Tibial nerve (tissue), 4 donors: ENCODE data around the gene PCED1B.

ENCODE experiments used
- CTCF ChIP-seq, 5 experiments: fragments of 200-600 bp in 3 of 5; fragments of 450-650 bp in 2 of 5; sonication (generic) in 3 of 5; IDR thresholded peaks; one replicate each; pipeline ENCODE4 v1.5.1; 2016 to 2019; ENCODE audit warnings: antibody characterized with exemption in 5 of 5, mild to moderate bottlenecking in 3 of 5, moderate library complexity in 2 of 5
- EP300 ChIP-seq, 2 donors: sonication (generic); formaldehyde crosslinking; IDR thresholded peaks; one replicate each; pipeline ENCODE4 v1.6.1; 2017; ENCODE audit warnings: antibody characterized with exemption in 2 of 2, mild to moderate bottlenecking in 1 of 2
- POLR2A ChIP-seq, 2 donors: fragments of 450-650 bp; IDR thresholded peaks; one replicate each; pipeline ENCODE4 v1.6.1; 2017; ENCODE audit warnings: antibody characterized with exemption in 2 of 2, mild to moderate bottlenecking in 2 of 2, moderate library complexity in 2 of 2

GRCh38 chr12:47158792-47159191 is 79.4 kb downstream of the PCED1B start:
- TF ChIP-seq EP300 (IDR thresholded peaks at IDR 0.05) (no peak), POLR2A (IDR thresholded peaks at IDR 0.05) (no peak), CTCF (IDR thresholded peaks at IDR 0.05) (no peak)
